ENCODE measurements around the gene UPK1A. TPM values are rescaled to one million over a fixed set of nuclear protein-coding genes. Genes with fewer than 3 reads are reported as not detected.

UPK1A gene
- total and polyA plus RNA-seq, 9 of the 15 experiments (the other 6 are each of a cell fraction or from before 2014, with no cell fraction given), result 0.06 to 0.13 TPM; not detected in 7

DNA sequence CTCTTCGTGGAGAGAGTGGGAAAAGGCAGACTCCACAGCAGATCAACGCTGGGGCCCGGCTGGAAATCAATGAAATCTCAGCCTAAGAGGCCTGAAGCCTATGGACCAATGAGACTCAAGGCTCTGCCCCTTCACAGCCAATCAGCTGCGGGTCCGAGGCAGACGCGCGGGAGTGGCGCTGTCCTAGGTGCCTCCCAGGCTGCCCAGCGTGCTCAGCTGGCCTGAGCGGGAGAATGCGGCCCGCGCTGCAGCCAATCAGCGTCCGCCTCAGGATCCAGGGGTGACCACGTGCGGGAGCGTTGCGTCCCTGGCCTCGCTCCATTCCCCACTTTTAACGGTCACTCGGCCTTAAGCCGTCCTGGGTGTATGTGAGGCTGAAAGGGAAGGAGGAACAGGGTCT, 37.9 kb downstream of the UPK1A start, which contains the start of gene ZBTB32 (continued):
- TF ChIP-seq, protein P1, sequence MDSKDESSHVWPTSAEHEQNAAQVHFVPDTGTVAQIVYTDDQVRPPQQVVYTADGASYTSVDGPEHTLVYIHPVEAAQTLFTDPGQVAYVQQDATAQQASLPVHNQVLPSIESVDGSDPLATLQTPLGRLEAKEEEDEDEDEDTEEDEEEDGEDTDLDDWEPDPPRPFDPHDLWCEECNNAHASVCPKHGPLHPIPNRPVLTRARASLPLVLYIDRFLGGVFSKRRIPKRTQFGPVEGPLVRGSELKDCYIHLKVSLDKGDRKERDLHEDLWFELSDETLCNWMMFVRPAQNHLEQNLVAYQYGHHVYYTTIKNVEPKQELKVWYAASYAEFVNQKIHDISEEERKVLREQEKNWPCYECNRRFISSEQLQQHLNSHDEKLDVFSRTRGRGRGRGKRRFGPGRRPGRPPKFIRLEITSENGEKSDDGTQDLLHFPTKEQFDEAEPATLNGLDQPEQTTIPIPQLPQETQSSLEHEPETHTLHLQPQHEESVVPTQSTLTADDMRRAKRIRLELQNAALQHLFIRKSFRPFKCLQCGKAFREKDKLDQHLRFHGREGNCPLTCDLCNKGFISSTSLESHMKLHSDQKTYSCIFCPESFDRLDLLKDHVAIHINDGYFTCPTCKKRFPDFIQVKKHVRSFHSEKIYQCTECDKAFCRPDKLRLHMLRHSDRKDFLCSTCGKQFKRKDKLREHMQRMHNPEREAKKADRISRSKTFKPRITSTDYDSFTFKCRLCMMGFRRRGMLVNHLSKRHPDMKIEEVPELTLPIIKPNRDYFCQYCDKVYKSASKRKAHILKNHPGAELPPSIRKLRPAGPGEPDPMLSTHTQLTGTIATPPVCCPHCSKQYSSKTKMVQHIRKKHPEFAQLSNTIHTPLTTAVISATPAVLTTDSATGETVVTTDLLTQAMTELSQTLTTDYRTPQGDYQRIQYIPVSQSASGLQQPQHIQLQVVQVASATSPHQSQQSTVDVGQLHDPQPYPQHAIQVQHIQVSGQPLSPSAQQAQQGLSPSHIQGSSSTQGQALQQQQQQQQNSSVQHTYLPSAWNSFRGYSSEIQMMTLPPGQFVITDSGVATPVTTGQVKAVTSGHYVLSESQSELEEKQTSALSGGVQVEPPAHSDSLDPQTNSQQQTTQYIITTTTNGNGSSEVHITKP (IDR thresholded peaks at IDR 0.05; ENCODE audit: partially characterized antibody), result no peak
- TF ChIP-seq HNRNPK (IDR thresholded peaks at IDR 0.05; ENCODE audit: low read depth, low read length, poor library complexity, severe bottlenecking) (no peak), NFE2L1 (tag; IDR thresholded peaks at IDR 0.05; ENCODE audit: borderline replicate concordance, low read depth) (no peak), PRMT5 (CRISPR knock-in tag; IDR thresholded peaks at IDR 0.05) (0 out of 2 replicates have a peak, but pooled peaks have one; percentile 53), ARID2 (IDR thresholded peaks at IDR 0.05) (no peak), ZBTB1 (CRISPR knock-in tag; IDR thresholded peaks at IDR 0.05; ENCODE audit: borderline replicate concordance, low read depth) (peak; percentile 49; the same call in 1 of the 2 replicates), MAZ (CRISPR knock-in tag; conservative IDR thresholded peaks at IDR 0.05 in 1 of 2, IDR thresholded peaks at IDR 0.05 in 1 of 2) (0 out of 4 replicates have a peak, but pooled peaks of 1 of the 2 experiments have one; percentile 43), ZNF431 (CRISPR knock-in tag; IDR thresholded peaks at IDR 0.05) (peak; percentile 83), ZNF77 (CRISPR knock-in tag; IDR thresholded peaks at IDR 0.05) (no peak), ELF4 (CRISPR knock-in tag; IDR thresholded peaks at IDR 0.05) (no peak), POLR2H (tag; IDR thresholded peaks at IDR 0.05; ENCODE audit: low read depth) (no peak), EHMT2 (IDR thresholded peaks at IDR 0.05) (peak; percentile 89), RAD51 (IDR thresholded peaks at IDR 0.05; ENCODE audit: borderline replicate concordance, low read depth) (peak; percentile 49; the same call in 1 of the 2 replicates)
- TF ChIP-seq, protein P2, sequence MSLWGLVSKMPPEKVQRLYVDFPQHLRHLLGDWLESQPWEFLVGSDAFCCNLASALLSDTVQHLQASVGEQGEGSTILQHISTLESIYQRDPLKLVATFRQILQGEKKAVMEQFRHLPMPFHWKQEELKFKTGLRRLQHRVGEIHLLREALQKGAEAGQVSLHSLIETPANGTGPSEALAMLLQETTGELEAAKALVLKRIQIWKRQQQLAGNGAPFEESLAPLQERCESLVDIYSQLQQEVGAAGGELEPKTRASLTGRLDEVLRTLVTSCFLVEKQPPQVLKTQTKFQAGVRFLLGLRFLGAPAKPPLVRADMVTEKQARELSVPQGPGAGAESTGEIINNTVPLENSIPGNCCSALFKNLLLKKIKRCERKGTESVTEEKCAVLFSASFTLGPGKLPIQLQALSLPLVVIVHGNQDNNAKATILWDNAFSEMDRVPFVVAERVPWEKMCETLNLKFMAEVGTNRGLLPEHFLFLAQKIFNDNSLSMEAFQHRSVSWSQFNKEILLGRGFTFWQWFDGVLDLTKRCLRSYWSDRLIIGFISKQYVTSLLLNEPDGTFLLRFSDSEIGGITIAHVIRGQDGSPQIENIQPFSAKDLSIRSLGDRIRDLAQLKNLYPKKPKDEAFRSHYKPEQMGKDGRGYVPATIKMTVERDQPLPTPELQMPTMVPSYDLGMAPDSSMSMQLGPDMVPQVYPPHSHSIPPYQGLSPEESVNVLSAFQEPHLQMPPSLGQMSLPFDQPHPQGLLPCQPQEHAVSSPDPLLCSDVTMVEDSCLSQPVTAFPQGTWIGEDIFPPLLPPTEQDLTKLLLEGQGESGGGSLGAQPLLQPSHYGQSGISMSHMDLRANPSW (CRISPR knock-in tag; IDR thresholded peaks at IDR 0.05), result no peak
- TF ChIP-seq, protein P3, sequence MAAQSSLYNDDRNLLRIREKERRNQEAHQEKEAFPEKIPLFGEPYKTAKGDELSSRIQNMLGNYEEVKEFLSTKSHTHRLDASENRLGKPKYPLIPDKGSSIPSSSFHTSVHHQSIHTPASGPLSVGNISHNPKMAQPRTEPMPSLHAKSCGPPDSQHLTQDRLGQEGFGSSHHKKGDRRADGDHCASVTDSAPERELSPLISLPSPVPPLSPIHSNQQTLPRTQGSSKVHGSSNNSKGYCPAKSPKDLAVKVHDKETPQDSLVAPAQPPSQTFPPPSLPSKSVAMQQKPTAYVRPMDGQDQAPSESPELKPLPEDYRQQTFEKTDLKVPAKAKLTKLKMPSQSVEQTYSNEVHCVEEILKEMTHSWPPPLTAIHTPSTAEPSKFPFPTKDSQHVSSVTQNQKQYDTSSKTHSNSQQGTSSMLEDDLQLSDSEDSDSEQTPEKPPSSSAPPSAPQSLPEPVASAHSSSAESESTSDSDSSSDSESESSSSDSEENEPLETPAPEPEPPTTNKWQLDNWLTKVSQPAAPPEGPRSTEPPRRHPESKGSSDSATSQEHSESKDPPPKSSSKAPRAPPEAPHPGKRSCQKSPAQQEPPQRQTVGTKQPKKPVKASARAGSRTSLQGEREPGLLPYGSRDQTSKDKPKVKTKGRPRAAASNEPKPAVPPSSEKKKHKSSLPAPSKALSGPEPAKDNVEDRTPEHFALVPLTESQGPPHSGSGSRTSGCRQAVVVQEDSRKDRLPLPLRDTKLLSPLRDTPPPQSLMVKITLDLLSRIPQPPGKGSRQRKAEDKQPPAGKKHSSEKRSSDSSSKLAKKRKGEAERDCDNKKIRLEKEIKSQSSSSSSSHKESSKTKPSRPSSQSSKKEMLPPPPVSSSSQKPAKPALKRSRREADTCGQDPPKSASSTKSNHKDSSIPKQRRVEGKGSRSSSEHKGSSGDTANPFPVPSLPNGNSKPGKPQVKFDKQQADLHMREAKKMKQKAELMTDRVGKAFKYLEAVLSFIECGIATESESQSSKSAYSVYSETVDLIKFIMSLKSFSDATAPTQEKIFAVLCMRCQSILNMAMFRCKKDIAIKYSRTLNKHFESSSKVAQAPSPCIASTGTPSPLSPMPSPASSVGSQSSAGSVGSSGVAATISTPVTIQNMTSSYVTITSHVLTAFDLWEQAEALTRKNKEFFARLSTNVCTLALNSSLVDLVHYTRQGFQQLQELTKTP (IDR thresholded peaks at IDR 0.05; ENCODE audit: low read depth in 1 of 2, partially characterized antibody in 2 of 2), result peak in 1 of 2 experiments; percentile 40
- TF ChIP-seq, protein P4, sequence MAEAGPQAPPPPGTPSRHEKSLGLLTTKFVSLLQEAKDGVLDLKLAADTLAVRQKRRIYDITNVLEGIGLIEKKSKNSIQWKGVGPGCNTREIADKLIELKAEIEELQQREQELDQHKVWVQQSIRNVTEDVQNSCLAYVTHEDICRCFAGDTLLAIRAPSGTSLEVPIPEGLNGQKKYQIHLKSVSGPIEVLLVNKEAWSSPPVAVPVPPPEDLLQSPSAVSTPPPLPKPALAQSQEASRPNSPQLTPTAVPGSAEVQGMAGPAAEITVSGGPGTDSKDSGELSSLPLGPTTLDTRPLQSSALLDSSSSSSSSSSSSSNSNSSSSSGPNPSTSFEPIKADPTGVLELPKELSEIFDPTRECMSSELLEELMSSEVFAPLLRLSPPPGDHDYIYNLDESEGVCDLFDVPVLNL (CRISPR knock-in tag; IDR thresholded peaks at IDR 0.05; ENCODE audit: low read depth), result 0 out of 2 replicates have a peak, but pooled peaks have one; percentile 61

Measured in K562 (cell line).